ENCODE data around the gene EPS8L1.

DNA sequence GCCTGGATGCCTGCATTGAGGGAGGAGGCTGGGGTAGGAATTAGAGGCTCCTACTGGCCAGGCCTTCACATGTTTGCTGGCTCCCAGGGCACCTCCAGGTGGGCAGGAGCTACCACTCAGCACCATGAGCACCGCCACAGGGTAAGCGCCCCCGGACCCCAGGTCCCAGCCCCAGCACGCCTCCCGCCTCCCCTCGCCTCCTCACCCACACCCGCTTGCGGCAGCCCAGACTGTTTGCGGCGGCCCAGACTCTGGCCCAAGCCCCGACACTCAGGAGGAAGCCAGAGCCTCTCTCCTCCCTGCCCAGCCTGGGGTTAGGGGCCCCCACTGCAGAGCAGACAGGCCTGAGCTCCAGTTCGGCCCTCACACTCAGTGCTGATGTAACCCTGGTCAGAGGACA lies 652 bp downstream of the EPS8L1 start:
- TF ChIP-seq, protein P1, sequence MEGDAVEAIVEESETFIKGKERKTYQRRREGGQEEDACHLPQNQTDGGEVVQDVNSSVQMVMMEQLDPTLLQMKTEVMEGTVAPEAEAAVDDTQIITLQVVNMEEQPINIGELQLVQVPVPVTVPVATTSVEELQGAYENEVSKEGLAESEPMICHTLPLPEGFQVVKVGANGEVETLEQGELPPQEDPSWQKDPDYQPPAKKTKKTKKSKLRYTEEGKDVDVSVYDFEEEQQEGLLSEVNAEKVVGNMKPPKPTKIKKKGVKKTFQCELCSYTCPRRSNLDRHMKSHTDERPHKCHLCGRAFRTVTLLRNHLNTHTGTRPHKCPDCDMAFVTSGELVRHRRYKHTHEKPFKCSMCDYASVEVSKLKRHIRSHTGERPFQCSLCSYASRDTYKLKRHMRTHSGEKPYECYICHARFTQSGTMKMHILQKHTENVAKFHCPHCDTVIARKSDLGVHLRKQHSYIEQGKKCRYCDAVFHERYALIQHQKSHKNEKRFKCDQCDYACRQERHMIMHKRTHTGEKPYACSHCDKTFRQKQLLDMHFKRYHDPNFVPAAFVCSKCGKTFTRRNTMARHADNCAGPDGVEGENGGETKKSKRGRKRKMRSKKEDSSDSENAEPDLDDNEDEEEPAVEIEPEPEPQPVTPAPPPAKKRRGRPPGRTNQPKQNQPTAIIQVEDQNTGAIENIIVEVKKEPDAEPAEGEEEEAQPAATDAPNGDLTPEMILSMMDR (optimal IDR thresholded peaks at IDR 0.05 in 1 of 3, IDR thresholded peaks at IDR 0.05 in 1 of 3, conservative IDR thresholded peaks at IDR 0.05 in 1 of 3; ENCODE audit: extremely low read depth in 1 of 3, insufficient read depth in 2 of 3, low read length in 3 of 3) = no peak
- TF ChIP-seq EZH2 (IDR thresholded peaks at IDR 0.05; ENCODE audit: low read length) = no peak

Measured in keratinocyte (primary cell).